Activated CD4-positive, CD25-positive, alpha-beta regulatory T cell treated with anti-CD3 and anti-CD28 coated beads, Interleukin-2, amount 50 U/mL, for 16 hours (primary cell): Measurements from ENCODE around the gene ARMH4.
A peak's percentile ranks its signal among the peaks of the same experiment; 100 is the strongest.

Experiments
- DNase-seq: peaks from one replicate; pipeline ENCODE4 v3.0.0-alpha.2; 2020; ENCODE audit warnings: low read depth, low spot score

Gene ARMH4

DNA sequence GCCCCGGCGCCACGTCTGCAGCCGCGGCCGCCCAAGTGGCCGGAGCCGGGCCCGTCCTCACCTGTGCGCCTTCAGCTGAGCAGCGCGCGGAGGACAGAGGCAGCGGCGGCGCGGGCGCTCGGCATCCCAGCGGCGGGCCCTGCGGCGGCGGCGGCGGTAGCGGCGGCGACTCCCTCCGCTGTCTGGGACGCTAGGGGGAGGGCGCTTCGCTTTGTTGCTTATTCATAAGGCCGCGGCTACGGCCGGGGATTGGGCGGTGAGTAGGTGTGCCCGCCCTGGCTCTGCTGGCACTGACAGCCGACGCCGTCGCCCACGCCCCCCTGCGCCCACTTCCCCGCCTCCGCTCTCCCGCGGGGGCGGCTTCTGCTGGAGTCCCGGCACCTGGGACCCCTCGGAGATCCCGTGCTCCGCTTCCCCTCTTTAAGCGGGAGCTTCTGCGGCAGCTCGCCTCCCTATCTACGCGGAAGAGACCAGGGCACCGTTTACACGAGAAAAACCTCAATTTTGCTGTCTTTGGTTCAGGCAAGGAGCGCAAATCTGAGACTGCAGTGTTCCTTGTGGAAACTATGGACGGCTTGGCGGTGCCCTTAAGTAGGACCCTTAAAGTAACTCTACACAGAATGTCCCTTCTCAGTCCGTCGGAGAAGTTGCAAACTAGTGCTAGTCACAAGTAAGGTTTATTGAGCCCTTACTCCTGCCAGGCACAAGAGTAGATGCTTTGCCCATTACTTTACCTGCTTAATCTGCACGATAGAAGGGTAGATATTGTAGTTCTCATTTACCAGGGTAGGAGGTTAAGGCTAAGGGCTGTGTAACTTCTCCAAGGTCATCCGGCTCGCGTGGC is at the start of gene ARMH4:
Gene ARMH4 (minus strand): TSS at position 200 of the 844 bp plus-strand sequence. CDS start 12,855 bp downstream, outside the sequence.
- no peak for DNase-seq

DNA sequence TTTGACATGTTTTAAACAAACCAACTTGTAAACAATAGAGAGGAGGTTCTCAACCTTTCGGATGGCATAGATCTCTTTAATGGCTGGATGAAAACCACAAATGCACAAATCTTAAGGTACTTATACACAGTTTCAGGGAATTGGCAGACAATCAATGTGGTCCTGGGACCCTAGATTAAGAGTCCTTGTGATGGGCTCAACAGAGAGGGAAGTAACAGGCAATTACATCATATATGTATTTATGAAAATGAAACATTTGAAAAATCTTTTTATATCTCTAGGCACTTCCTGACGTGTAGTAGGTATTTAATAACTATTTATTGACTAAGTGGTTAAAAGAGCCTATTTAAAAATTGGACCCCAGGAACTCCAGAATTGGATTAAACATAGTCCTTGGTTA is 48.8 kb upstream of the ARMH4 start:
- DNase-seq = no peak

DNA sequence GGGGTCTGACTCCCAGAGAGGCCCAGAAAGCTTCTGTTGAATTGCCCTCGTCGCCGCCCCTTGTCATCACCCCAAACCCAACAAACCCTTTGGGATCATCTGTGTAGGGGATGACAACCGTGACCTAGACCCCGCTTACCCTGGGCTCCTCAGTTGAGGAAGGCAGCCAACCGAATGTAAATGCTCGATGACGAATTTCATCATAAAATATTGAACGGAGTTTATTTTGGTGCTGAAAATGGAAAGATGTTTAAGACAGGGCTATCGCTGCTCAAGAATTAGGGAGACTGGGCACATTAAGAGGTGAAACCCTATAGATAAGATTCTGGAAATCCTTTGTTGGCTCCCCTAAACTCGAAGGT is 48.4 kb upstream of the ARMH4 start:
- no peak for DNase-seq

- DNase-seq = peak; percentile 69
Observed at GRCh38 chr14:58199726-58200479, 47.9 kb upstream of the ARMH4 start, which contains the start of gene ACTR10. Gene ACTR10, plus strand, starts transcription at chr14:58200149. Its CDS starts 69 bp downstream, at chr14:58200218.

DNA sequence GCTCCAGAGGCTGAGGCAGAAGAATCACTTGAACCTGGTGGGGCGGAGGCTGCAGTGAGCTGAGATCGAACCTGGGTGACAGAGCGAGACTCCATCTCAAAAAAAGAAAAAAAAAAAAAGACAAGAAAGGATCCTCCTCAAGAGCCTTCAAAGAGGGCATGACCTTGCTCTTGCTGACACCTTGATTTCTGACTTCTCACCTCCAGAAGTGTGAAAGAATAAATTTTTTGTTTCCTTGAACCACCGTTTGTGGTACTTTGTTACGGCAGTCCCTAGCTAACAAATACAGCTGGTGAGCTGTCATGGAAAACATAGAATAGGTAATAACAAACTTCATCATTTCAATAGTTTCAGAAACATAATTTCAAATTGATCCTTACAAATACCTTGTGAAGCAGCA is 46.1 kb upstream of the ARMH4 start:
- DNase-seq = no peak

- DNase-seq = no peak
Observed at GRCh38 chr14:58196198-58196597, 44.2 kb upstream of the ARMH4 start.

- no peak for DNase-seq
Observed at GRCh38 chr14:58193542-58193941, 41.5 kb upstream of the ARMH4 start.

DNA sequence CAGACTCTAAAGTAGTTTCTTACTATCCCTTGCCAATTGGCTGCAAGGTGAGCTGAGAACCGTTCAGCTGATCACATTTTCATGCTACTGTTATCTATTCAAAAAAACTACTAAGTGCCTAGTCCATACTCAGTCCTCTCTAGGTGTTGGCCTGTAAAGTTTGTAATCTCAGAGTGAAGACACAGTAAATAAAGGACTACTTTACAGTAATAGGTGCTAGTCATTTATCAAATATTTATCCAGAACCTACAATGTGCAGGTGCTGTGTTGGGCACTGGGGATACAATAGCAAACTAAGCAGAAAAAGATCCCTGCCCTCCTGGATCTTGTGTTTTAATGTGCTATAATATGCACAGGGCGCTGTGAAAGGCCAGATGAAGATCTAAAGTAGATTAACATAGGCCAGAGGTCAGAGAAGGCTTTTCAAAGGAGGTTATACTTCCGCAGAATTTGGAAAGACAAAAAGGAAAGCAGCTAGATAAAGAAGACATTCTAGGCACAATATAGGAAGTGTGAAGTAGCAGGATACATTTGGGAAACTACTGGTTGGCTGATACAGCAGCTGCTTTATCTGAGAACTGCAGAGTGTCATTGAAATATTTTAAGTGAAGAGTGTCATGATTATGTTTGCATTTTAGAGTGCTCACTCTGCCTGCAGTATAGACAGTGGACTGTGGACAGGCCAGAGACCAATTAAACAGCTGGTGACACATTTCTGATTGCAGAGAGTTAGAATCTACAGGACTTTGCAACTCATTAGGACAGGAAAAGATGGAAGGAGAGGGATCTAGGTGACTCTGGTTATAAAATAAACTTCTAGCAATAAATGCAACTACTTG is 40.0 kb upstream of the ARMH4 start:
- DNase-seq = no peak

GRCh38 chr14:58189176-58189575 is 37.2 kb upstream of the ARMH4 start:
- DNase-seq = no peak

GRCh38 chr14:58177125-58177524 is 25.1 kb upstream of the ARMH4 start:
- no peak for DNase-seq

DNA sequence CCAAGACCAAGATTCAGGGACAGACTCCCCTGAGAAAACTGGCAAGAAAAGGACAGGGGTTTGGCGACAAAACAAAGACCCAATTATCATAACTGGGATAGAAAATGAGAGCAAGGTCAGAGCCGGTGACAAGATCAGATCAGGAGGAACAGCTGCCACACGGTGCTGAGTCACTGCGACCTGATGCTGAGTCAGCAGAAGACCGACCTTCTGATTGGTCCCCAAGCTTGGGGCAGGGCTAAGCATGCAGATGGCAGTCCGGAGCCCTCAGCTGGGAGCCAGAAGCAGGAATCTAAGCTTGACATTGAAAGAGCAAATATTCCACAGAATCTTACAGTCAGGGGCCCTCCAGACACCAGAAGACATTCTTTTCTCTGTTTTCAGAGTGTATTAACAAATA is 19.1 kb upstream of the ARMH4 start:
- DNase-seq = no peak

DNA sequence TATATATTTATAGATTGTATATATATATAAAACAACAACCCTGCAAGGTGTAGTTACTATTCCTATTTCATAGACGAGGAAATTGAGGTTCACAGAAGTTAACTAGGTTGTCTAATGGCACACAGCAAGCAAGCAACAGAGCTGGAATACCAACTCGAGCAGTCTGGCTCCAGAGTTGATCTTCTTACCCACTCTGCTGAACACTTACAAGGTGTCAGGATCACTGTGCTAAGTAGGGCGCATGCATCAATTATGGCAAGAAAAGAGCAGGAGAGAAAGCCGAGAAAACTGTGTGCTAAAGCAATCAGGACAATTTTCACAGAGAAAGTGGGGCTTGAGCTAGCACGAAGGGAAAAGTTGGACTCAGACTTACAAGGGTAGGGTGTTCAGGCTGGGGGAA is 15.9 kb upstream of the ARMH4 start:
- DNase-seq = no peak

GRCh38 chr14:58167057-58167456 is 15.0 kb upstream of the ARMH4 start:
- DNase-seq = no peak

GRCh38 chr14:58166005-58166983 is 14.3 kb upstream of the ARMH4 start:
- peak; percentile 47 for DNase-seq

GRCh38 chr14:58160561-58160960 is 8.5 kb upstream of the ARMH4 start:
- no peak for DNase-seq

GRCh38 chr14:58151133-58152013 is 640 bp downstream of the ARMH4 start:
- no peak for DNase-seq

- DNase-seq = no peak
Observed at GRCh38 chr14:58150243-58150805, 1.7 kb downstream of the ARMH4 start.

GRCh38 chr14:58149196-58149595 is 2.8 kb downstream of the ARMH4 start:
- DNase-seq = no peak

GRCh38 chr14:58146399-58146798 is 5.6 kb downstream of the ARMH4 start:
- no peak for DNase-seq
